SK-N-SH (cell line): ENCODE results near the gene ZNF804A. TPM values are rescaled to one million over a fixed set of nuclear protein-coding genes. Genes with fewer than 3 reads are reported as not detected.

Experiments
- CTCF ChIA-PET: fragments of 300-600, 350-600 bp; formaldehyde crosslinking; extraction: SDS; loops from one replicate; lab custom pipeline; 2021; lab: Yijun Ruan, JAX
- POLR2A ChIA-PET: fragments of 350-600 bp; sonication (Branson Sonifier 250); formaldehyde crosslinking; extraction: SDS; loops from one replicate; lab custom pipeline; 2020; ENCODE audit warnings: antibody characterized with exemption, inconsistent platforms; lab: Yijun Ruan, JAX
- DNase-seq: peaks from one replicate; pipeline ENCODE4 v3.0.0; 2012
- H2AFZ ChIP-seq: fragments of 200-600 bp; sonication (generic); 2 replicates; pipeline ENCODE4 v1.8.1; 2016; ENCODE audit warnings: antibody characterized with exemption, mild to moderate bottlenecking, low read depth
- H3F3A ChIP-seq: fragments of 200-600 bp; sonication (generic); replicated peaks from 2 replicates; pipeline ENCODE3; 2016; ENCODE audit warnings: antibody characterized with exemption, mild to moderate bottlenecking; ENCODE audit not compliant: insufficient read depth
- H3K27ac ChIP-seq, 2 experiments: fragments of 200-500 bp in 1 of 2; fragments of 200-600 bp in 1 of 2; sonication (Bioruptor generic) in 1 of 2; sonication (generic), shearing (Covaris generic) in 1 of 2; 2 replicates each; pipeline versions ENCODE4 v1.5.1 to v1.6.1; 2014 to 2016; ENCODE audit warnings: low read depth in 2 of 2, inconsistent platforms in 1 of 2, low read length in 1 of 2, mild to moderate bottlenecking in 1 of 2, mixed read lengths in 1 of 2
- H3K27me3 ChIP-seq: fragments of 200-600 bp; sonication (generic), shearing (Covaris generic); 2 replicates; pipeline ENCODE4 v1.6.1; 2016; ENCODE audit warnings: mixed run types; ENCODE audit not compliant: insufficient read depth
- H3K36me3 ChIP-seq, 2 experiments: fragments of 200-500 bp in 1 of 2; fragments of 200-600 bp in 1 of 2; sonication (Bioruptor generic) in 1 of 2; sonication (generic) in 1 of 2; replicated peaks in 1 of 2; 2 replicates each; pipeline versions ENCODE3 to v1.5.1; 2014 to 2016; ENCODE audit warnings: low read length in 1 of 2, mild to moderate bottlenecking in 1 of 2; ENCODE audit not compliant: insufficient read depth in 2 of 2, control insufficient read depth in 1 of 2
- H3K4me1 ChIP-seq, 2 experiments: fragments of 200-500 bp in 1 of 2; fragments of 200-600 bp in 1 of 2; sonication (Bioruptor generic) in 1 of 2; sonication (generic), shearing (Covaris generic) in 1 of 2; 2 replicates each; pipeline versions ENCODE4 v1.5.1 to v1.6.1; 2014 to 2016; ENCODE audit warnings: low read depth in 1 of 2, low read length in 1 of 2, mixed run types in 1 of 2; ENCODE audit not compliant: insufficient read depth in 2 of 2, control insufficient read depth in 1 of 2
- H3K4me2 ChIP-seq: fragments of 200-600 bp; sonication (generic), shearing (Covaris generic); 2 replicates; pipeline ENCODE4 v1.6.1; 2017; ENCODE audit warnings: mixed run types
- H3K4me3 ChIP-seq, 2 experiments: fragments of 200-500 bp in 1 of 2; fragments of 200-600 bp in 1 of 2; sonication (Bioruptor generic) in 1 of 2; sonication (generic), shearing (Covaris generic) in 1 of 2; 2 replicates each; pipeline versions ENCODE4 v1.5.1 to v1.8.1; 2014 to 2016; ENCODE audit warnings: low read depth in 2 of 2, inconsistent platforms in 1 of 2, low read length in 1 of 2, mild to moderate bottlenecking in 1 of 2, mixed read lengths in 1 of 2, moderate library complexity in 1 of 2
- H3K79me2 ChIP-seq: fragments of 200-600 bp; sonication (generic); 2 replicates; pipeline ENCODE4 v1.8.1; 2017; ENCODE audit warnings: mild to moderate bottlenecking; ENCODE audit not compliant: insufficient read depth
- H3K9ac ChIP-seq: fragments of 200-600 bp; sonication (generic); 2 replicates; pipeline ENCODE4 v1.6.1; 2017; ENCODE audit warnings: mixed run types
- H3K9me2 ChIP-seq: fragments of 200-600 bp; sonication (generic); 2 replicates; pipeline ENCODE4 v1.6.1; 2017; ENCODE audit warnings: mixed run types
- H3K9me3 ChIP-seq: fragments of 200-600 bp; sonication (generic); 2 replicates; pipeline ENCODE4 v1.6.1; 2017; ENCODE audit warnings: mixed run types, mild to moderate bottlenecking, moderate library complexity
- H4K20me1 ChIP-seq: fragments of 200-600 bp; sonication (generic); 2 replicates; pipeline ENCODE4 v1.6.1; 2017; ENCODE audit warnings: mild to moderate bottlenecking, mixed run types; ENCODE audit not compliant: insufficient read depth
- CHD2 ChIP-seq: fragments of 150-350 bp; IDR thresholded peaks from 2 replicates; pipeline ENCODE4 v1.6.1; 2018; ENCODE audit warnings: low read length; ENCODE audit not compliant: partially characterized antibody
- CTCF ChIP-seq: fragments of 200-600 bp; sonication (generic); IDR thresholded peaks from 2 replicates; pipeline ENCODE4 v1.6.1; 2017; ENCODE audit warnings: antibody characterized with exemption, mild to moderate bottlenecking, moderate library complexity
- ELF1 ChIP-seq: IDR thresholded peaks from 2 replicates; pipeline ENCODE4 v1.4.0; 2012
- EP300 ChIP-seq, 2 experiments: IDR thresholded peaks; 2 replicates each; pipeline versions ENCODE4 v1.4.0 to v1.6.1; 2012; ENCODE audit warnings: borderline replicate concordance in 1 of 2, low read depth in 1 of 2, low read length in 1 of 2
- EZH2phosphoT487 ChIP-seq: fragments of 200-600 bp; sonication (generic); IDR thresholded peaks from 2 replicates; pipeline ENCODE4 v1.6.1; 2017; ENCODE audit warnings: low read depth, mixed run types, mild to moderate bottlenecking, antibody characterized with exemption, moderate library complexity, borderline replicate concordance
- FOSL2 ChIP-seq: IDR thresholded peaks from 2 replicates; pipeline ENCODE4 v1.4.0; 2012; ENCODE audit warnings: low read depth, mild to moderate bottlenecking, moderate library complexity, borderline replicate concordance
- FOXJ3 ChIP-seq: sonication (generic); formaldehyde crosslinking; IDR thresholded peaks from 2 replicates; pipeline ENCODE4 v1.5.1; 2020; ENCODE audit warnings: mild to moderate bottlenecking, missing genetic modification reagents
- GABPA ChIP-seq: IDR thresholded peaks from 2 replicates; pipeline ENCODE4 v1.4.0; 2012; ENCODE audit warnings: low read depth, mild to moderate bottlenecking
- GATA2 ChIP-seq: sonication (generic); formaldehyde crosslinking; IDR thresholded peaks from 2 replicates; pipeline ENCODE4 v1.5.0; 2020; ENCODE audit warnings: mild to moderate bottlenecking, missing genetic modification reagents
- IRF3 ChIP-seq: fragments of 150-350 bp; IDR thresholded peaks from 2 replicates; pipeline ENCODE4 v1.6.1; 2016; ENCODE audit warnings: mild to moderate bottlenecking, low read depth, low read length
- MAX ChIP-seq: IDR thresholded peaks from 2 replicates; pipeline ENCODE4 v1.4.0; 2012; ENCODE audit warnings: low read depth
- MEF2A ChIP-seq: IDR thresholded peaks from 2 replicates; pipeline ENCODE4 v1.4.0; 2012; ENCODE audit warnings: low read depth, borderline replicate concordance
- MXI1 ChIP-seq: IDR thresholded peaks from 2 replicates; pipeline ENCODE4 v1.6.1; 2012; ENCODE audit warnings: mild to moderate bottlenecking, low read depth, low read length, improper control_type of control experiment
- NFIC ChIP-seq: IDR thresholded peaks from 2 replicates; pipeline ENCODE4 v1.4.0; 2012; ENCODE audit warnings: borderline replicate concordance
- PBX3 ChIP-seq: IDR thresholded peaks from 2 replicates; pipeline ENCODE4; 2012
- POLR2AphosphoS5 ChIP-seq: IDR thresholded peaks from 2 replicates; pipeline ENCODE4 v1.6.1; 2012; ENCODE audit warnings: low read depth, low read length
- RXRA ChIP-seq: IDR thresholded peaks from 2 replicates; pipeline ENCODE4 v1.4.0; 2012; ENCODE audit warnings: low read depth, mild to moderate bottlenecking, borderline replicate concordance
- TCF12 ChIP-seq: IDR thresholded peaks from 2 replicates; pipeline ENCODE4 v1.4.0; 2012
- TEAD4 ChIP-seq: IDR thresholded peaks from 2 replicates; pipeline ENCODE4 v1.4.0; 2012; ENCODE audit warnings: mild to moderate bottlenecking, borderline replicate concordance; ENCODE audit not compliant: insufficient read depth
- USF1 ChIP-seq: IDR thresholded peaks from 2 replicates; pipeline ENCODE4 v1.4.0; 2012; ENCODE audit warnings: low read depth, borderline replicate concordance
- USF2 ChIP-seq: fragments of 150-350 bp; IDR thresholded peaks from 2 replicates; pipeline ENCODE4 v1.6.1; 2017; ENCODE audit warnings: antibody characterized with exemption, low read length, low read depth, borderline replicate concordance
- WGBS: methylation state at CpG from one replicate; pipeline ENCODE4 v1.1.6; 2017; ENCODE audit warnings: low lambda C conversion rate; 5-methylcytosine and 5-hydroxymethylcytosine counted together
- polyA plus RNA-seq, 3 experiments: library from polyadenylated mRNA; depleted of rRNA; stranded (reverse); fragments of >200 nt; gene quantifications; 2 replicates each; pipeline ENCODE4 v1.2.3, GENCODE V29; 2012

The ZNF804A gene
- polyA plus RNA-seq, 1 of the 3 experiments (the other 2 are of a cell fraction), result 0.02 TPM

- Histone ChIP-seq H3K79me2 (no peaks in the 10 kb centered on the region), H3K4me3 (no peak overlapping the region), H3K9me2 (no peaks in the 10 kb centered on the region), H3K4me2 (no peak overlapping the region), H3K27ac (no peak overlapping the region), H3K4me1 (no peaks in the 10 kb centered on the region), H3K36me3 (no peaks in the 10 kb centered on the region), H4K20me1 (no peaks in the 10 kb centered on the region), H3F3A (no peaks in the 10 kb centered on the region), H3K27me3 (no peaks in the 10 kb centered on the region), H2AFZ (no peak overlapping the region), H3K9ac (no peak overlapping the region), H3K9me3 (no peaks in the 10 kb centered on the region)
- TF ChIP-seq MEF2A, result no peak
- no peak for TF ChIP-seq EP300 (IDR thresholded peaks at IDR 0.05; ENCODE audit: borderline replicate concordance in 1 of 2, low read depth in 1 of 2, low read length in 1 of 2)
- no peak for TF ChIP-seq FOSL2
- no peak for TF ChIP-seq PBX3
- TF ChIP-seq USF2, result no peak
- CTCF ChIA-PET, result no interaction called here
- POLR2A ChIA-PET, result no interaction called here
- WGBS, result 50% methylated on average over 6 of the region's 10 CpGs
- DNase-seq, result no peak
These were observed 83.5 kb downstream of the ZNF804A start for GRCh38 chr2:184681642-184682321.

- H3F3A ChIP-seq, result no peaks in the 10 kb centered on the region
- no peaks in the 10 kb centered on the region for H3K79me2 ChIP-seq
- no peaks in the 10 kb centered on the region for H3K27me3 ChIP-seq
- no peak overlapping the region for H3K4me2 ChIP-seq
- ChIA-PET POLR2A (no interaction called here), CTCF (interaction anchor here (0.9 to 1.1 kb wide), 2 partner anchors 11 to 56 kb away, joined by 3 read pairs; no protein-coding TSS in a partner anchor)
- H2AFZ ChIP-seq, result no peak overlapping the region
- no peaks in the 10 kb centered on the region for H3K9me2 ChIP-seq
- no peaks in the 10 kb centered on the region for H3K9me3 ChIP-seq
- no peak overlapping the region for H3K4me3 ChIP-seq
- H3K36me3 ChIP-seq, result no peaks in the 10 kb centered on the region
- no peak overlapping the region for H3K27ac ChIP-seq
- H4K20me1 ChIP-seq, result no peaks in the 10 kb centered on the region
- peak; percentile 15 for DNase-seq
- no peak overlapping the region for H3K9ac ChIP-seq
- no peaks in the 10 kb centered on the region for H3K4me1 ChIP-seq
- WGBS, result 29% methylated on average over 3 of the region's 3 CpGs
- TF ChIP-seq TEAD4 (no peak), USF2 (no peak), ELF1 (no peak), MXI1 (no peak), GATA2 (no peak), FOXJ3 (CRISPR knock-in tag) (no peak), CHD2 (no peak), TCF12 (no peak), IRF3 (no peak), EP300 (IDR thresholded peaks at IDR 0.05; ENCODE audit: borderline replicate concordance in 1 of 2, low read depth in 1 of 2, low read length in 1 of 2) (no peak), CTCF (no peak), POLR2AphosphoS5 (no peak), GABPA (no peak), MAX (no peak), EZH2phosphoT487 (no peak), USF1 (no peak), NFIC (no peak), RXRA (no peak)
These were observed 85.6 kb downstream of the ZNF804A start for GRCh38 chr2:184683911-184684310.
